Tracheal epithelial cell (primary cell): Measurements from ENCODE around the gene UBXN10. TPM values are rescaled to one million over a fixed set of nuclear protein-coding genes. Genes with fewer than 3 reads are reported as not detected.

Source experiments
- total RNA-seq: library from RNA; depleted of rRNA; stranded (reverse); fragments of >200 nt; gene quantifications from 2 replicates; pipeline ENCODE4 v1.2.1, GENCODE V29; 2014

Gene UBXN10, protein sequence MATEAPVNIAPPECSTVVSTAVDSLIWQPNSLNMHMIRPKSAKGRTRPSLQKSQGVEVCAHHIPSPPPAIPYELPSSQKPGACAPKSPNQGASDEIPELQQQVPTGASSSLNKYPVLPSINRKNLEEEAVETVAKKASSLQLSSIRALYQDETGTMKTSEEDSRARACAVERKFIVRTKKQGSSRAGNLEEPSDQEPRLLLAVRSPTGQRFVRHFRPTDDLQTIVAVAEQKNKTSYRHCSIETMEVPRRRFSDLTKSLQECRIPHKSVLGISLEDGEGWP
- total RNA-seq: 0.24 TPM in 1 of 2 replicates, not detected in the other

DNA sequence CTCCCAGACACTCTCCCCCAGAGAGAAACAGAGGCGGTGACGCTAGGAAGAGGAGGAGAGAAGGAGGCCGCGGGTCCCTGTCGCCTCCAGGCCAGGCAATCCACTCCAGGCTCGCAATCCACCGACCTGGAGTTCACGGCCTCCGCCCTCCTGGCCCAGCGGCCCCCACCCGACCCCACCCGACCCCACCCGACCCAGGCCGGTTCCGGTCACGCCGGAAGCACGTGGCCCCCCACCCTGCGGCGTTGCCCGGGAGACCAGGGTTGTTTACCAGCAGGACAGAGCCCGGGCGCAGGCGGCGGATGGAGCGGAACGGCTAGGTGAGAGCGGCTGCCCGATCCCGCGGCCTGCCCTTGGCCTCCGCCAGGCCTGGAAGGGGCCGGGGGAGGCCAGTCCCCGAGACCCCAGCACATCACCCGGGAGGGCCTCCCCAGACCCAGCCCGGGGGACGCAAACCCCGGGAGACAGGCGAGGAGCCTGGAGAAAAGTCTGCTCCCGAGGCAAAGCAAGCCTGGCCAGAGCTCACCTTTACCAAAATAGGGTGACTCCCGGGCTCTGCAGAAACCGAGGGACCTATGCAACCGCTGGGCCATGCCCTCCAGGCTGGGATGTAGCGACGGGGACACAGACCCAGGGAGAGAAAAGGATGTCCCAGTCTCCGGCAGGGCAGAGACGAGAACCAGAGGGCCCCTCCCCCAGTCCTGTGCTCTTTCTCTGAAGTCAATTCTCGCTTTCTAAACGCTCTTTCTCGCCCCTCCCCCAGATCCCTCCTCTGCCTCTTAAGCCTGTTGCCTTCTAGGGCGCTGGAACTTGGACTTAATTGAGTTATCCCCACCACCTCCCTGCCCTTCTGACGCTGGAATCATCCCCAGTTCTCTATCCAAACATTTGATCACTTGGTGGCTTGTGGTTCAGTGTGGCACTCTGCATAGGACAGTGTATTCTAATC, at the start of gene UBXN10, which contains the start of gene PLA2G2C:
Gene UBXN10, plus strand, starts transcription at position 263 of the 949 bp plus-strand sequence. CDS start 4,466 bp downstream, outside the sequence.
Gene PLA2G2C, minus strand, starts transcription at position 685 of the 949 bp plus-strand sequence. CDS start 9,155 bp downstream, outside the sequence.

DNA sequence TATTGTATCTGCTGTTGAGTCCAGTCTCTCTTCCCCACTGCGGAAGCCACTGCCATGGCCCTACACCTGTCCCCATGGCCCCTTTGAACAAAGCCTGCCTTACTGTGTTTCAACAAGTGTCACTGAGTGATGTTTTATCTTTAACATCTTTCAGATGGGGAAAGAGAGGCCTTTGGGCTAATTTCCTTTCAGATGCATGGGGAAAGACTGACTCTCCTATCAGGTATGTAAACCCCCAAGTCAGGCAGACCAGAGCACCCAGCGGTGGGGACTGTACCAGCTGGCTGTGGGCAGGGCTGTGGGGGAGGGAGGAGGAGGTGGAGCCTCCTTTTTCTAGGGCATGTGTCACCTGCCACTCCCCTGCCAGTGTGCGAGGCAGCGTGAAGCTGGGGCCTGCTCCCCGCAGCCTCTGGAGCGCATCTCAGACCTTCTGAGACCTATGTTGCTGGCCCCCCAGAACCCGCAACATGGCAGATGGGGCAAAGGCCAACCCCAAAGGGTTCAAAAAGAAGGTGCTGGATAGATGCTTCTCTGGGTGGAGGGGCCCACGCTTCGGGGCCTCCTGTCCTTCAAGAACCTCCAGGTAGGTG, 46.8 kb upstream of the UBXN10 start, which contains the start of gene PLA2G2F:
Gene PLA2G2F, plus strand, starts transcription at position 363 of the 590 bp plus-strand sequence. Its CDS starts 105 bp downstream, at position 468.

Other genes starting within 250 kb of the UBXN10 start
- gene PLA2G2A, start 206.5 kb upstream of the UBXN10 start, total RNA-seq: not detected in 2 replicates
- gene PLA2G5, start 115.9 kb upstream of the UBXN10 start, total RNA-seq: not detected in 2 replicates
- not detected in 2 replicates for gene PLA2G2D, start 66.6 kb upstream of the UBXN10 start, total RNA-seq
- 0.24 TPM in 1 of 2 replicates, not detected in the other for gene PLA2G2F, start 46.8 kb upstream of the UBXN10 start, total RNA-seq
- not detected in 2 replicates for gene PLA2G2C, start 422 bp downstream of the UBXN10 start, total RNA-seq
- not detected in 2 replicates for gene VWA5B1, start 104.8 kb downstream of the UBXN10 start, total RNA-seq